NCI-H2196 (cell line): ENCODE data around the gene NDUFA7.
"Not testable (repeated sequence)": the region's sequence is repeated elsewhere in the genome, so short reads cannot be mapped to it uniquely, and the experiment has no call there.

ENCODE experiments used
- DNase-seq: peaks from one replicate; lab custom pipeline; 2025; ENCODE audit not compliant: unreplicated experiment; lab: John Stamatoyannopoulos, UW

NDUFA7 gene

GRCh38 chr19:8342316-8342683 lies 21.1 kb upstream of the NDUFA7 start:
- DNase-seq = no peak

DNA sequence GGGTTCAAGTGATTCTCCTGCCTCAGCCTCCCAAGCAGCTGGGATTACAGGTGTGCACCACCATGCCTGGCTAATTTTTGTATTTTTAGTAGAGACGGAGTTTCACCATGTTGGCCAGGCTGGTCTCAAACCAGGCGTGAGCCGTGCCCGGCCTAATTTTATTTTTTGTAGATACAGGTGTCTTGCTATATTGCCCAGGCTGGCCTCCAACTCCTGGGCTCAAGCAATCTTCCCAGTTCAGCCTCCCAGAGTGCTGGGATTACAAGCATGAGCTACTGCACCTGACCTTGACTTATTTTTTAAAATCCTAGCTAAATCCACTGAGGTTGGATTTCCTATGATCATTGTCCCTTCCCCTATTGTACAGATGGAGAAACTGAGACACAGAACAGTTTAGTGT lies 20.3 kb upstream of the NDUFA7 start:
- not testable (repeated sequence) for DNase-seq

DNA sequence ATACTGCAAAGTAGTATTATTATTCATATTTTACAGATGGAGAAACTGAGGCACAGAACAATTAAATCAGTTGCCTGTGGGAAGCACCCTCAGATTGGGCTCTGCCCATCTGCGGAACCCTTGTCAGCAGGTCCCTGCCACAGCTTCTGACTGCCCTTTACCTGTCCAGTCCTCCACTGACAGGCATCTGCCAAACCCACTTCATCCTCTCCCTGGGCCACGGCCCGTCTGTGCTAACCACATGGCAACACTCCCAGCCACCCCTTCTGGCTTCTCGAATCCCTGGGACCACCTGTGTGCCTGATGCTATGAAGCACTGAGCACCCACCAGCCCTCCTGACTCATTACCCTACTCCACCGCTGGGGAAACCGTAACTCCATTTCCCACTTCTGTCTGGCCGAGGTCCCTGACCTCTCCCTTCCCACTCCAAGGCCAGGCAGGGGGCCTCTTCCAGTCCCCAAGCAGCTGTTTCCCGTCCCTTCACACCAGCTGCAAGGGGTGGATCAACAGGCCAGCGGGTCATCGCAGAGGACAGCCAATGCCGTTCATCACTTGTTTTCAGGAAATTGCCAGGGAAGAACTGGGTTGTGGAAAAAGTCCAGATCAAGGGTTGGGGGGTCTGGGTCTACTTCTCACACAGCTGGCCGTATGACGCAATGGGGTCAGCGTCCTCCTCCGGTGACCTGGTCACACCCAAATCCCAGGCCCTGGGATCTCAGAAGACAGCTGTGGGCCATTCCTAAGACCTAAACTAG lies 19.3 kb upstream of the NDUFA7 start:
- DNase-seq = no peak

DNA sequence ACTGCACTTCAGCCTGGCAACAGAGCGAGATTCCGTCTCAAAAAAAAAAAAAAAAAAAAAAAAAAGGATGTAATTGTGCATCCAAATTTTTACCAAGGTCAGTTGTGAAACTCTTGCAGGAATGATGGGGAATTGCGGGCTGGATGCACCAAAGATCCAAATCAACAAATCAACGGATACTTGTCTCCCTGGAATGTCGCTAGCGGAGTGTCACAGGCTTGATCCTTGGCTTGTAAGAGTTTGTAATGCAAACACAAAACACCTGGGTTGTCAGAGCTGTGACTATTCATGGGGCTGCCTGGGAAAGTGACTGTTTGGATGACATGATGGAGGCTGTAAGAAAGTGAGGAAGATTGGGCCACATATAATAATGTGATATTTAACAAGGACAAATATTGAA lies 17.7 kb upstream of the NDUFA7 start:
- DNase-seq = no peak

GRCh38 chr19:8337728-8338127 lies 16.6 kb upstream of the NDUFA7 start:
- DNase-seq = no peak

DNA sequence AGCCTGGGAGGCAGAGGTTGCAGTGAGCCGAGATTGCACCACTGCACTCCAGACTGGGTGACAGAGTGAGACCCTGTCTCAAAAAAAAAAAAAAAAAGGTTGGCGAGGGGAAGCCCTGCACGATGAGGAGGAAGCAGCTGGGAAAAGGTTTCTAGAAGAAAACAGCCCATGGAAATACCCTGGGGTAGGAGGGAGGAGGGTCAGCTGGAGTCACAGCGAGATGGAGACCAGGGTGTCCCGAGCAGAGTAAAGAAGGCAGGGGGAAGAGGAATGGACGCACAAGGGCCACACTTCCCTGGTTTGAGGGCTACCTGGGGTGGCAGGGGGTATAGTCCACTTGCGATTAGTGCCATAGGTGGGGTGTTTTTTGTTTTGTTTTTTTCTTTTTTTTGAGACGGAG lies 15.5 kb upstream of the NDUFA7 start:
- no peak for DNase-seq

GRCh38 chr19:8336072-8336569 lies 14.9 kb upstream of the NDUFA7 start:
- no peak for DNase-seq

- peak; percentile 68 for DNase-seq
Observed at GRCh38 chr19:8335343-8336071, 14.3 kb upstream of the NDUFA7 start.

DNA sequence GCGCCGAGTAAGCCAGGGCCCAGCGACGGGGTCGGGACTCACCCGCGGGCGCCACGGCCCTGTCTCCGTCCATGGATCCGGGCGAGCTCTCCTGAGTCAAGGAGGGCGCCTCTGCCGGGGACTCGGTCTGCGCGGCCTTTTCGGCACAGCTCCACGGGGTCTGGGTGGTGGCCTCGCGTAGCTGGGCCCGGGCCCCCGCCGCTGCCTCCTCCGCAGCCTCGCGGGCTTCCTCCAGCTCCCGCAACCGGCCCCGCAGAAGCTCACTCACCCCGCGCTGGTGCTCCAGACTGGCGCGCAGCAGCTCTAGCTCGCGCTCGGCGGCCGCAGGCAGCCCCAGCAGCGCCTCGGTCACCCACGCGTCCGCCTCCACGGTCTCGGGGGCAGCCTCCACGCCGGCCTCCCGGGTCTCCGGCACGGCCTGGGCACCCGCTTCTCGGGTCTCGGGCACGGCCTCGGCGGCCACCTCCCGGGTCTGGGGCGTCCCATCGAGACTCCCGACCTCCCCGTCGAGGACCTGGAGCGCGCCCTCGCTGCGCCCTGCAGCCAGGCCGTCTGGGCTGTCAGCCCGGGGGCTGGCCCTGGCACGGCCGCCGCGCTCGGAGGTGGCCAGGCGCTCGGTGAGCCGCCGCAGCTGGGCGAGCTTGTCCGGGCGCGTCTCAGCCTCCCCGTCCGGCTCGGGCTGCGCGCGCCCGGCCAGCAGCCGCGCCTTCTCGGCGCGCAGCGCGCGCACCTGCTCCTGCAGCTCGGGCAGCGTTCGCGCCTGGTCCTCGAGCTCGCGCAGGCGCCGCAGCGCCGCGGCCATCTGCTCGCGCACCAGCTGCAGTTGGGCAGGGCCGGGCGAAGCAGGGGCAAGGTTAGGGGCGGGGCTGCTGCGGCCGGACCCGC lies 13.5 kb upstream of the NDUFA7 start:
- peak; percentile 94 for DNase-seq

DNA sequence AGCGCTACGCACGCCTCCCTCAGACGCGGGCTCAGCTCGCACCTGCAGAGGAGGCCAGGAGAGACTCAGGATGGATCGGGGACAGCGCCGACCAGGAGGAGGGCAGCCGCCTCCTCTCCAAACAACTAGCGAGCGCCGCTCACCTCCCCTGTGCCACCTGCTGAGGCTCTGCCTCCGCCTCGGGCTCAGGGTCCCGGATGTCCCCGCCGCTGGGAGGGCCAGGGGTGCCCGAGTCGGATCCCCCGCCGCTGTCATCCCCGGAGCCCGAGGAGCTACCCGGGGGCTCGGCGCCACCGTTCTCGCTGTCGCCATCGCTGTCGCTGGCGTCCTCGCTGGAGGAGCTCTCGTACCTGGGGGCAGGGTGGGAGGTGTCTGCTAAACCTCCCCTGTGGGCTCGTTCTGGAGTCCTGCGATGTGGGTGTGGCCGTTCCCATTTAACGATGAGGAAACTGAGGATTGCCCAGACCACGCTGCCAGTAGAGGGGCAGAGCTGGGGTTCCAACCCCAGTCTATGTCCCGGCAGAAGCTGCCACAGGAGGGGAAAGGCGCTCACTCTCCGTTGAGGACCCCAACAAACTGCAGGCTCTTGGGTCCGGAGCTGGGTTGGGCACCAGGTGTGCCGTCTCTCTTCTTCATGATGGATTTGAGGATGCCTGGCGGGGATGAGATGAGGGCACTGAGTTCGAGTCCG lies 12.7 kb upstream of the NDUFA7 start:
- DNase-seq = peak; percentile 30

- DNase-seq = no peak
Observed at GRCh38 chr19:8332976-8333766, 12.0 kb upstream of the NDUFA7 start.

DNA sequence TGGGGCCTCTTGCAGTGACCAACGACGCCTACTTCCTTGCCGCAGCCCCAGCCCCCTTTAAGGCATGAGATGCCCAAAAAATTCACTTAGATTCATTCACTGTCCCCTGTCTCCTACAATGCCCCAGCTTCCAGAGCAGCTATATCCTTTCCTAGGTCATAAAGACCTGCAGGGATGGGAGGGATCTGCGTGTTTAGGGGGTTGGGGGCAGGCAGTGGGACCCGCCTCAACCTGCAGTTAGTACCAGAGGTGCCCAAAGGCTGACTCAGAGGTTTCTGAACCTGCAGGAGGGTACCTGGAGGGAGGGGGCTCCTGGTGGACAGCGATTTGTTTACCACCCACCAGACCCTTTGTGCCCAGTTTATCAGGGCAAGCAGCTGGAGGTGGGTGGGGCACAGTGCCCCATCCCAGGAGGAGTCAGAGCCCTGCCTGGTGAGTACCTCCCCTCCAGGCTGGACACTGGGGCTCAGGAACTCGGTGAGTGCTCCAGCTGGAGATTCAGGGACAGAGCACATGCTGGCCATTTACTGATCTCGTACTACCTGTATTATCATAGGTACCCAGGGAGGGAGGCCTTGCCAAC lies 10.2 kb upstream of the NDUFA7 start:
- DNase-seq = no peak

DNA sequence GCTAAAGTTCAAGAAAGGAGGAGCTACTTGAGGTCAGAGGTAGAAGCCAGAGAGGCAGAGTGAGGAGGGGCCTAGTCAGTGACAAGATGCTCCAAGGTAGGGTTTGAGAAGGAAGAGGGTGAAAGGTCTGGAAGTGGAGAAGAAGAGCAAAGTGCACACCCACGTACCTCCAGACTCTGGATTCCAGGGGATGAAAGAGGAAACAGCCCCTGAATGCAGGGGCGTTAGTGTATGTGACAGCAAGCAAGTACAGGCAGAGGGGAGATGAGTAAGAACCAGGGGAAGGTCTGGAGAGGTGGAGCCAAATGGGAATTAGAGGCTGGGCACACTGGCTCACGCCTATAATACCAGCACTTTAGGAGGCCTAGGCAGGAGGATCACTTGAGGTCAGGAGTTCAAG lies 8.8 kb upstream of the NDUFA7 start:
- no peak for DNase-seq

- no peak for DNase-seq
Observed at GRCh38 chr19:8325454-8325853, 4.3 kb upstream of the NDUFA7 start.

DNA sequence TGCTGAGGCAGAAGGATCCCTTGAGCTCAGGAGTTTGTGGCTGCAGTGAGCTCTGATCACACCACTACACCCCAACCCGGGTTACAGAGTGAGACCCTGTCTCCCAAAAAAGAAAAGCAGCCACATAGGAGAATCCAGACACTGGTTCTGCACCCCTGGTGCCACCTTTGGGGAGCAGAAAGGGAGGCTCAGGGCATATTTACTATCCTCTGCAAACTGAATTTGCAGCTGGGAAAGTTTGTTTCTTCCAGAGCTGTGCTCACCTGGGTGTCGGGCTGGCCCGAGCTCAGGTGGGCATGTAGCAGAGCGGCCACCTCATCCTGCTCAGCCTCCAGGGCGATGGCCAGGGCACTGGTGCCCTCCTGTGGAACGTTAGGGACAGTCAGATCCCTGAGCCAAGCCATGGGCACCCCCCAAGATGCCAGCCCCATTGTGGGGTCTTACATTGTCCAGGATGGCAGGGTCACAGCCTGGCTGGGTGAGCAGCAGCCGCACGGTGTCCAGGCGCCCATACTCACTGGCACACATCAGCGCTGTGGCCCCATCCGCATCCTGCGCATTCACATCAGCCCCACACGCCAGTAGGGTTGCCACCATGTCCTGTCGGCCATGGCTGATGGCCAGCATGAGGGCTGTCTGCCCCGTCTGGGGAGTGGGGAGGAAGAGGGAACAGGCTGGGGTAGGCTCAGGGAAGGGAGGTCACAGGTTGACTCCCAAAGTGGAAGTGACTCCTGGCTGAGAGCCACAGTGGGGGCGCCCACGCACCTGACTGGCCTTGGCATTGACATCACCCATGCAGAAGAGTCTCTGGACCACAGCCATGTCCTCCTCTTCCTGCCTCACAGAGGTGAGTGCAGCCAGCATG lies 3.2 kb upstream of the NDUFA7 start:
- DNase-seq = peak; percentile 36

- no peak for DNase-seq
Observed at GRCh38 chr19:8323781-8324185, 2.6 kb upstream of the NDUFA7 start.

- no peak for DNase-seq
Observed at GRCh38 chr19:8322638-8322997, 1.4 kb upstream of the NDUFA7 start.

DNA sequence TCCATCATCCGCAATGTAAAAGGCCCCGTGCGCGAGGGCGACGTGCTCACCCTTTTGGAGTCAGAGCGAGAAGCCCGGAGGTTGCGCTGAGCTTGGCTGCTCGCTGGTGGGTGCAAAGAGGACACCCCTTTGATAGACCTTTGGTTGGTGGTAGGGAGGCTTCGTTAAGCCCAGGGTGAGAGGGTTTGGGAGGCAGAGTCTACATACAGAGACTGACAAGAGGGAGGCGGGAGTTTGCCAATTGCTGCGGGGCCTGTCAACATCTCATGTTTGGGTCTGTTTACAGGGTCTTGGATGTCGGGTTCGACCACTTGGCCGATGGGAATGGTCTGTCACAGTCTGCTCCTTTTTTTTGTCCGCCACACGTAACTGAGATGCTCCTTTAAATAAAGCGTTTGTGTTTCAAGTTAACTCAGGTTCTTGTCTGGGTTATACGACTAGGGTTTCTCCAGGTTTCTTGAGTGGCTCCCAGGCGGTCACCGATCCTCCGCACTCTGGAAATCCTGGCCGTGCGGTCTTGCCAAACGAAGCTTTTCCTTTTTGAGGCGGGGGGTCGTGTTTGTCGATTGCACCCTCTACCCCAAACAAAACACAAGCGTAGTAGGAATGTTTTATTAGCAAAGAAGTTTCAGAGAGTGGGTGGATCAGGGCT lies 937 bp upstream of the NDUFA7 start:
- no peak for DNase-seq
